HG02938 (cell line): ENCODE measurements around the gene TSPAN1.

Experiments used
- ATAC-seq: cut with Tn5 transposase; IDR thresholded peaks from one replicate; pipeline ENCODE4 v1.9.1; 2021; ENCODE audit warnings: mild to moderate bottlenecking, moderate library complexity; ENCODE audit not compliant: unreplicated experiment

The TSPAN1 gene, protein sequence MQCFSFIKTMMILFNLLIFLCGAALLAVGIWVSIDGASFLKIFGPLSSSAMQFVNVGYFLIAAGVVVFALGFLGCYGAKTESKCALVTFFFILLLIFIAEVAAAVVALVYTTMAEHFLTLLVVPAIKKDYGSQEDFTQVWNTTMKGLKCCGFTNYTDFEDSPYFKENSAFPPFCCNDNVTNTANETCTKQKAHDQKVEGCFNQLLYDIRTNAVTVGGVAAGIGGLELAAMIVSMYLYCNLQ

DNA sequence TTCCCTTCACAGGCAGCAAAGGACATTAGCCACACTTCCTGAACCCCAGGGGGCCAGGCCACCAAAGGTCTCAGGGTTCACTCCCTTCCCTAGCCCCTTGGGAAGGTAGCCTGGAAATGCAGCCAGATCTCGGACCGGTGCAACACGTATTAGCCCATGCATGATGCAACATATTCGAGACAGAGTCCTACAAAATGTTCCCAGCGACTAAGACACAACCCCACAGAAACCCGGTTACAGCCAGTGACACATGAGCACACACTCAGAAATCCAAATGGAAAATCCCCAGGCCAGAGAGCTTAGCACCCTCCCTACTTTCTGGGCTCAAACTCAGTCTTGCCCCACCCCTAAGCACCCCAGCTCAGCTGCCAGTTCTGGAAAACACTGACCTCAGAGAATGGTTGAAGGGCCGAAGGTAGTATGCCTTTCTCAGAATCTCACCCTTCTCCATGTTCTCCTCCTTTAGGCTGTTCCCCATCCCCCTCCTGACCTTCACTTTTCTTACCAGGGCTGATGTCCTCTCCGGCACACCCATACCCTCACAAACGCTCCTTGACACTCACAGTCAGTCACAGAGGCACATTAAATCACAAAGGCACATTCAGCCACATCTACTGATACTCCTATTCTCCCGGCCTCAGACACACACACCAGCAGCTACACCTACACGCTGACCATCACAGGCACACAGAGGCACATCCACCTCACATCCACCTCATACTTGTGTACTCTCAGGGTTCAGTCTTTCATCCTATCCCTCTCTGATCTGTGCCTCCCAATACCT lies at the start of gene TSPAN1:
TSPAN1 (plus strand) TSS at position 640 of the 784 bp plus-strand sequence. CDS start 6,021 bp downstream, outside the sequence.
- no peak for ATAC-seq

DNA sequence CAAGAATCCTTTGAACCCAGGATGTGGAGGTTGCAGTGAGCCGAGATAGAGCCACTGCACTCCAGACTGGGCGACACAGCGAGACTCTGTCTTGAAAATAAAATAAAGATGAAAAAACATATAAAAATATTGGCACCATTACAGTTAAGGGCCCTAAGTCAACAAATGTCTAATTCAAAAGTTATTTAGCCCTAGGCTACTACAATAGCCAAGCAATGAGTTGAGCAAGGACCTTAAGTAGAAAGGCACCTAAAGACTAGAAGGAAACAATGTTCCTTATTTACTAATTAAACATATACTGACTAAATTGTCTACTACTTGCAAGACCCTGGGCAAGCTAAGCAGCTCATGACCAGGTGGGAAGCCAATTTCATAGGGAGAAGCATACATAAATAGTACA lies 46.5 kb upstream of the TSPAN1 start:
- ATAC-seq: no peak

- no peak for ATAC-seq
These were observed 44.8 kb upstream of the TSPAN1 start for GRCh38 chr1:46130121-46130520.

DNA sequence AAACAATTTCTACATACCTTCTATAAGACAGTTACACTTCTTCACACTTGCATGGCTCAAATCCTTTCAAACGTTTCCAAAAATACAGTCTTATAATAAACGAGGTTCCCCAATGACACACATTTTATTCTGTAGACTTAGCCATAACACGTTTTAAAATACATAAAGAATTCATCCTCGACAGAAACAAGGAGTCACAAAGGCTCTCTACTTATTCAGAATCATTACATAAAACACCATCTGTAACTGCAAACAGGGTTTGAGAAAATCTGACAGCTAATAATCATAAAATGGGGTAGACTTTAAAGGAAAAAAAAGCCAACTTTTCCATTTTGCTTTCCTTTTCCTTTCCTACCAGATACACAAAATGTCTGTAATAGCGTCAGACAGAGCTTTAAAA lies 44.3 kb upstream of the TSPAN1 start:
- ATAC-seq: no peak

DNA sequence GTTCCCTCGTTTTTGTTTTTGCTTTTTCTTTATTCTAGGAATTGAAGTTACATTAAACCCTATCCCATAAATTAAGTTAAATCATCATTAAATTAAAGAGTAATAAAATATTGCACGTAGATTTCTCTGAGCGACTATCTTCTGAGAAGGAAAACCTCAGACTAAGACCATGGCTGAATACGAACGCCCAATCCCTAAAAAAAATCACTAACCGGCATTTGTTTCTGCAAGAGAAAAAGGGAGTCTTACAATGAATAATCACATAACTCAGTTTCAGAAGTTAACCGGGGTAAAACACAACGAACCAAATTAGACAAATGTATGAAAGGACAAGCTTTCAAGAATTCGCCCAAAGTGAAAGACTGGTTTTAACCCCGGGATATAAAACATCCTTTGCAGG lies 43.8 kb upstream of the TSPAN1 start:
- ATAC-seq: no peak

GRCh38 chr1:46131712-46132528 lies 43.0 kb upstream of the TSPAN1 start:
- no peak for ATAC-seq

DNA sequence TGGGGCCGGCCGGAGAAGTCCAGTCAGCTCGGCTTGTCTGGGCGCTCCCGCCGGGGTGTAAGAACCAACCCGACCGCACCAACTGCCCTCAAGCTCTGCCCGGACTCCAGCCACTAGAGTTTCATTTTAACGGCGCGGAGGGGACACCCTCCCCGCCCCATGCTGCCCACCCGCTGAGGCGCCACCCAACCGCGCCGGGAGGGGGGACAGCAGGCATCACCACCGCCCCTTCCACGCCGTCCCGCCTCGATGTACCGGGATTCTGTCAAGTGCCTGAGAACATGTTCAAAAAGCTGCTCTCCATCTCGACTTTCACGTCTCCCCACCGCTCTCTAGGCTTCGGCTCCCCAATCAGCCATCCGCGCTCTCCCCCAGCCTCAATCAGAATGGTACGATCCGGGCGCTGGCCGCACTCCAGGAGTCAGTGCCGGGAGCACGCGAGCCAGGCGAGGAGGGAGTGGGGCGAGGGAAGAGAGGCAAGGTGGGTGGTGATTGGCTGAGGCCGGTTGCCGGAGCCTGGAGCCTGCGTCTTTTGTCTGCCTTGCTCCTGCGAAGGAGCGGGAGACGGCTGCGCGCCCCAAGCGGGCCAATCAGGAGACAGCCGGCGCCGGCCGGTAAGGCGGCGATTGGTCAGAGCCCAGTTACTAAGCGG lies 42.2 kb upstream of the TSPAN1 start, which contains the start of gene PIK3R3:
PIK3R3 (minus strand) TSS at position 101 of the 652 bp plus-strand sequence. CDS start 677 bp downstream, outside the sequence.
- peak; percentile 84 for ATAC-seq

GRCh38 chr1:46133181-46133658 lies 41.7 kb upstream of the TSPAN1 start:
- peak; percentile 46 for ATAC-seq

- no peak for ATAC-seq
These were observed 41.0 kb upstream of the TSPAN1 start for GRCh38 chr1:46133781-46134350.

DNA sequence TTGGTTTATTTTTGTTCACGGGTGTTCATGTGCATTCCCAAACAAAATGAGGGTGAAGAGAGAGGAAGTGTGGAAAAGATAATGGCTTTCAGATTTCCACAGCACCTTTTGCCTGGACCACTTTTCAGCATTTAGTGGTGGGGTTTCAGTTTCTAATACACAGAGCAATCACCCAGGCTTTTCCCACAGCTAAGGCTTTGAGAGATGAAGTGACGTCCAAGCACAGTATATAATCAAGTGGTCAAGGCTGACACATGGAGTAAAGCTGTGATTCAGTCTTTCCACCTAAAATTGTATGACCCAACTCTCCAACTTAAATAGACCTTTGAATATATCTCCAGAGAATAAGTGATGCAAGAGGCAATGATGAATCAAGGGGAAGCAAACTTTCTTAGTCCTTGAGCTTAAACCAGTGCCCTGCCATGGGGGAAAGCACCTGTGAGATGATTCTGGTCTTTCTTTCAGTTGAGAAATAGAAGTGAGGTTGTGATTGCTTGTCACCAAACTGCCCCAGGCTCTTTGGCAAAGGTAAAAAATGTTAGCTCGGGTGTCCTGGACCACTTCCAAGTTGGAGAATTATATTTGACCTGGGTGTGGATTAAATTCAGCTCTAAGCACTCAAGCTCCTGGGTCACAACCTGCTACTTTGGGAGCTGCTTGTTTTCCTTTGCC lies 40.1 kb upstream of the TSPAN1 start:
- no peak for ATAC-seq

DNA sequence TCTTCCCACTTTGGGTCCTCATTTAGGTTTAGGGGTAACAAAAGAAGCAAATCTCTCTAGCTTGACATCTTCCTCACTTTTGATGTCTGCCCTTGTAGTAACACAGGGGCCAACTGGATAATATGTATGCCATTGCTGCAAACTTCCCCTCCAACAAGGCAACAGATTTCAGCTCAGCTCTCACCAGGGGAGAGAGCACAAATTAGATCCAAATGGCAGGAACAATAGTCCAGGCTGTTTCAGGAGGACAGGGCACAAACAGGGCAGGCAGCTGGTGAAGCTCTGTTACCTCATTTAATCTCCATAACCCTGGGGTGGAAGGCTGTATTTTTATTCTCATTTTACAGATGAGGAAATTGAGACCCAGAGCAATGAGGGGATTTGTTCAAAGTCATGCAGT lies 38.2 kb upstream of the TSPAN1 start:
- ATAC-seq: no peak

- ATAC-seq: no peak
These were observed 37.0 kb upstream of the TSPAN1 start for GRCh38 chr1:46137916-46138315.

- no peak for ATAC-seq
These were observed 26.6 kb upstream of the TSPAN1 start for GRCh38 chr1:46148318-46148717.

DNA sequence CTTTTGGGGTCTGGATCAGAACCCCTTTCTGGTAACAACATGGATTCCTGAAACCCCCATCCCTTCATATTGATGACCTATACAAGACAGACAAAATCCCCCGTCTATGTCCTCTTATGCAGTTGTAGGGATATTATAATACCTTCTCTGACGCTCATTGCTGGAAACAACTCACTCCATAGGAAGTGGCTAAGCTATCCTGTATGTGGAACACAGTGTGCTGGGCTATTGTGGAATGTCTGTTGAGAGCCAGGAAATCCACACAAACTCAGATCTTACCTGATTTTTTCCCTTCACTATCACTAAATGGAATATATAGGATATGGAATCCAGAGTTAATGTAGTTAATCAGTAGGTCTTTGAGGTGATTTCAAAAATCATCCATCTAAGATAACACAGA lies 24.8 kb upstream of the TSPAN1 start:
- ATAC-seq: no peak

- ATAC-seq: no peak
These were observed 22.9 kb upstream of the TSPAN1 start for GRCh38 chr1:46152016-46152415.

GRCh38 chr1:46153228-46153627 lies 21.7 kb upstream of the TSPAN1 start:
- no peak for ATAC-seq

DNA sequence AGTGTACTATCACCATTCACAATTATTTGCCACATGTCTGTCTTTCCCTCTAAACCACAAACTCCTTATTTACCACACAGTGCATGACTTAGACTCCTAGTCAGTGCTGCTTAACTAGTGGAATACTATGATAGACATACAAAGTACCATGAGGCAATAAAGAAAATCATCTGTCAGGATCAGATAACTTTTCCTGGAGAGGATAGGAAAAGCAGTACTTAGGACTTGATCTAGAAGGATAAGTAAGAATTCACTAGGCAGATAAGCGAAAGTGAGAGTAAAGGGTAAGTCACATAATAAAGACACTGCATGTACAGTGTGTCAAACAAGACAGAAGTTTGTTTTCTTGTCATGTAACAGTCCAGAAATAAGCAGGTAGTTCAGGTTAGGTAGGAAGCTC lies 21.2 kb upstream of the TSPAN1 start:
- ATAC-seq: no peak

- no peak for ATAC-seq
These were observed 17.0 kb upstream of the TSPAN1 start for GRCh38 chr1:46157916-46158311.

DNA sequence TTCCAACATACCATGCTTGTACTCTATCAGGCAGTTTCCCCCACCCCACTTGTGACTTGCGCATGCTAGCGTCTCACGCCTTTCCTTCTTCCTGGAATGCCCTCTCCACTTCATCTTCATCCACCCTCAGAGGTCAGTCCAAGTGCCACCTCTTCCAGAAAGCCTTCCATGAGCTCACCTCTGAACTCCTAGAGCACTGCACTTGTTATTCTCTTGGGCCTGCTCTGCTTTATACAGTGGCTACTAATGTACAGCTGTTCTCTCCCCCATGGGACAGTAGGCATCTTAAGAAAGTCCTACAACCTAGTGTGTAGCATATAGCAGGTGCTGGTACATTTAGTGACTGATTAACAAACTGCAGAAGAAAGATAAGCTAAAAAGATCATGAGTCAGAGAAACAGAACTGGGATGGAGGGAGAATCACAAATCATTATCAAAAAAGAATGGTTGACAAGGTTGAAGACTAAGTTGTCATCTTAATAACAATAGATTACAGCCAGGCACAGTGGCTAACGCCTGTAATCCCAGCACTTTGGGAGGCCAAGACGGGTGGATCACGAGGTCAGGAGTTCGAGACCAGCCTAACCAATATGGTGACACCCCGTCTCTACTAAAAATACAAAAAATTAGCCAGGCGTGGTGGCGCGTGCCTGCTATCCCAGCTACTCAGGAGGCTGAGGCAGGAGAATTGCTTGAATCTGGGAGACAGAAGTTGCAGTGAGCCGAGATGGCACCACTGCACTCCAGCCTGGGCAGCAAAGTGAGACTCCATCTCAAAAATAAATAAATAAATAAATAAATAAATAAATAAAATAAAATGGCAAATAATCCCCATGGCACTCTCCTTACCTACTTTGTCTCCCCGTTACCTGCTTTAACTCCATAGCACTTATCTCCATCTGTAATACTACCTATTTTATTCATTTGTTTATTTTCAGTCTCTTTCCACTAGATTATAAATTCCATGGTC lies 16.3 kb upstream of the TSPAN1 start:
- peak; percentile 69 for ATAC-seq
